ENCODE measurements around the gene CACNA1D.
A peak's percentile ranks its signal among the peaks of the same experiment; 100 is the strongest.

CACNA1D gene

DNA sequence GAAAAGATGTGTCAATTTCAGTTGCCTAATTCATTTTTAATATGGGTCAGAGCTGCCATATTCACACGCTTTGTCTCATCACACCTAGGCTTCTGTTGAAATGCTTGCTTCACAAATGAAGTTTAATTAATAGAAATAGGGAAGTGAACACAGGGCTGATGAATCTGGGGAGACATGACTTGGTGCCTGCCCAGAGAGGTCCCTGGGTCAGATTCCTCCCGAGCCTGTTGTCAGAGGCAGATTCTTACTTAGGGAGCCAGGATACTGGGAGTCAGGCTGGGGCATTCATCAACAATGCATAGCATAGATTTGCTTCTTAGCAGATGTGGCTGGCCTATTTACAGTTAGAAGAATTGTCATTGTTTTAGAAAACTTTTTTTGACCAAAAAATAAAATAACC, 90.6 kb downstream of the CACNA1D start:
- Histone ChIP-seq H2AFZ (ENCODE audit: low read depth, low read length) (no peak overlapping the region), H3K79me2 (ENCODE audit: low read length) (no peaks in the 10 kb centered on the region), H3K27me3 (ENCODE audit: low read depth, low read length) (peaks cover 4% of the 10 kb centered on the region; the same call in 1 of the 2 replicates), H3K4me1 (ENCODE audit: low read length) (peaks cover 12% of the 10 kb centered on the region), H3K4me3 (ENCODE audit: low read length) (no peak overlapping the region), H3K4me2 (ENCODE audit: low read length) (0 out of 2 replicates have a peak overlapping the region, but pooled peaks have one; percentile 2), H3K36me3 (replicated peaks; ENCODE audit: low read depth, low read length) (no peaks in the 10 kb centered on the region), H3K9ac (ENCODE audit: low read length) (no peak overlapping the region), H3K27ac (ENCODE audit: low read length) (no peak overlapping the region), H3K9me3 (ENCODE audit: insufficient read depth, low read length) (no peaks in the 10 kb centered on the region), H4K20me1 (ENCODE audit: insufficient read depth, low read length) (no peaks in the 10 kb centered on the region)
- no peak for TF ChIP-seq EZH2phosphoT487 (IDR thresholded peaks at IDR 0.05; ENCODE audit: low read depth)
- TF ChIP-seq, protein P1, sequence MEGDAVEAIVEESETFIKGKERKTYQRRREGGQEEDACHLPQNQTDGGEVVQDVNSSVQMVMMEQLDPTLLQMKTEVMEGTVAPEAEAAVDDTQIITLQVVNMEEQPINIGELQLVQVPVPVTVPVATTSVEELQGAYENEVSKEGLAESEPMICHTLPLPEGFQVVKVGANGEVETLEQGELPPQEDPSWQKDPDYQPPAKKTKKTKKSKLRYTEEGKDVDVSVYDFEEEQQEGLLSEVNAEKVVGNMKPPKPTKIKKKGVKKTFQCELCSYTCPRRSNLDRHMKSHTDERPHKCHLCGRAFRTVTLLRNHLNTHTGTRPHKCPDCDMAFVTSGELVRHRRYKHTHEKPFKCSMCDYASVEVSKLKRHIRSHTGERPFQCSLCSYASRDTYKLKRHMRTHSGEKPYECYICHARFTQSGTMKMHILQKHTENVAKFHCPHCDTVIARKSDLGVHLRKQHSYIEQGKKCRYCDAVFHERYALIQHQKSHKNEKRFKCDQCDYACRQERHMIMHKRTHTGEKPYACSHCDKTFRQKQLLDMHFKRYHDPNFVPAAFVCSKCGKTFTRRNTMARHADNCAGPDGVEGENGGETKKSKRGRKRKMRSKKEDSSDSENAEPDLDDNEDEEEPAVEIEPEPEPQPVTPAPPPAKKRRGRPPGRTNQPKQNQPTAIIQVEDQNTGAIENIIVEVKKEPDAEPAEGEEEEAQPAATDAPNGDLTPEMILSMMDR (IDR thresholded peaks at IDR 0.05; ENCODE audit: low read depth, low read length): no peak

DNA sequence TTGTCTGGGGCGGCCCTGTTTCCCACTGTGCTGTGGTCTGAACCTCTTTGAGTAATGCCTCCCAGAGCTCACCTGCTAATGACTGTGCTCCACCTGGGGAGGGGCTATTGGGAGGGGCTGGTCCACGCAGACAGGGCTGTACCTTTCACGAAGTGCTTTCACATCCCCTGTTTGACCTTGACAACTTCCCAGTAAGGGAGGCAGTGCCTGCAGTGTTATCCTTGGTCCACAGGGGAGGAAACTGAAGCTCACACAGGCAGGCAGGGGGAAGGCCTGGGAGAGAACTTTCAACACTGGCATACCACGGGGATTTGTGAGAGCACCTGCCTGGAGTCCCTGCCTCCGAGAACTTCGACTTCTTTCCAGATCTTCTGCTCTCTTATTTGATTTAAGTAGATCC, 91.2 kb downstream of the CACNA1D start:
- no peak overlapping the region for H3K9ac ChIP-seq (ENCODE audit: low read length)
- H3K4me2 ChIP-seq (ENCODE audit: low read length): no peak overlapping the region
- H3K4me3 ChIP-seq (ENCODE audit: low read length): no peak overlapping the region
- TF ChIP-seq EZH2phosphoT487 (IDR thresholded peaks at IDR 0.05; ENCODE audit: low read depth): no peak
- TF ChIP-seq, protein P1 (IDR thresholded peaks at IDR 0.05; ENCODE audit: low read depth, low read length): no peak
- no peak overlapping the region for H3K27ac ChIP-seq (ENCODE audit: low read length)
- peaks cover 4% of the 10 kb centered on the region; the same call in 1 of the 2 replicates for H3K27me3 ChIP-seq (ENCODE audit: low read depth, low read length)
- no peaks in the 10 kb centered on the region for H3K79me2 ChIP-seq (ENCODE audit: low read length)
- no peak overlapping the region for H2AFZ ChIP-seq (ENCODE audit: low read depth, low read length)
- H3K9me3 ChIP-seq (ENCODE audit: insufficient read depth, low read length): no peaks in the 10 kb centered on the region
- no peaks in the 10 kb centered on the region for H4K20me1 ChIP-seq (ENCODE audit: insufficient read depth, low read length)
- peaks cover 12% of the 10 kb centered on the region for H3K4me1 ChIP-seq (ENCODE audit: low read length)
- H3K36me3 ChIP-seq (replicated peaks; ENCODE audit: low read depth, low read length): no peaks in the 10 kb centered on the region

DNA sequence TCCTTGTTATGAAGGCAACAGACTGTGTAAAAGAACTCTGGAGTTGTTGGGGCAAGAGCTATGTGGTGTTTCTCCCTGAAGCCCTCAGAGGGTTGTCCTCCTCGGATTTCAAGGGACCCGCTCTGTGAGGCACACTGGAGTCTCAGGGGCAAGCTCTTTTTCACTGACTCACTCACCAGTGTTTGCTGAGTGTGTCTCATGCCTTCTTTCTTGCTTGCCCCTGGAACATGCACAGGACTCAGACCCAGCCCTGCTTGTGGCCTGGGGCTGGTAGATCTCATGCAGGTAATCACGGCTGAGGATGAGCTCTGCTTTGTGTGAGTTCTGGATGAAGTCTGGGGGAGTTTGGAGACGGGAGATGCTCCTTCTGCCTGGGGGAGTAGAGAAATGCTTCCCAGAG, 93.7 kb downstream of the CACNA1D start:
- H3K36me3 ChIP-seq (replicated peaks; ENCODE audit: low read depth, low read length): no peaks in the 10 kb centered on the region
- H3K79me2 ChIP-seq (ENCODE audit: low read length): no peaks in the 10 kb centered on the region
- TF ChIP-seq, protein P1 (IDR thresholded peaks at IDR 0.05; ENCODE audit: low read depth, low read length): no peak
- no peak for TF ChIP-seq EZH2phosphoT487 (IDR thresholded peaks at IDR 0.05; ENCODE audit: low read depth)
- H3K9me3 ChIP-seq (ENCODE audit: insufficient read depth, low read length): no peaks in the 10 kb centered on the region
- H3K4me3 ChIP-seq (ENCODE audit: low read length): no peak overlapping the region
- no peak overlapping the region for H3K27ac ChIP-seq (ENCODE audit: low read length)
- H2AFZ ChIP-seq (ENCODE audit: low read depth, low read length): no peak overlapping the region
- H3K4me2 ChIP-seq (ENCODE audit: low read length): no peak overlapping the region
- H4K20me1 ChIP-seq (ENCODE audit: insufficient read depth, low read length): no peaks in the 10 kb centered on the region
- H3K9ac ChIP-seq (ENCODE audit: low read length): no peak overlapping the region
- H3K27me3 ChIP-seq (ENCODE audit: low read depth, low read length): peaks cover 4% of the 10 kb centered on the region; the same call in 1 of the 2 replicates
- H3K4me1 ChIP-seq (ENCODE audit: low read length): peaks cover 25% of the 10 kb centered on the region

DNA sequence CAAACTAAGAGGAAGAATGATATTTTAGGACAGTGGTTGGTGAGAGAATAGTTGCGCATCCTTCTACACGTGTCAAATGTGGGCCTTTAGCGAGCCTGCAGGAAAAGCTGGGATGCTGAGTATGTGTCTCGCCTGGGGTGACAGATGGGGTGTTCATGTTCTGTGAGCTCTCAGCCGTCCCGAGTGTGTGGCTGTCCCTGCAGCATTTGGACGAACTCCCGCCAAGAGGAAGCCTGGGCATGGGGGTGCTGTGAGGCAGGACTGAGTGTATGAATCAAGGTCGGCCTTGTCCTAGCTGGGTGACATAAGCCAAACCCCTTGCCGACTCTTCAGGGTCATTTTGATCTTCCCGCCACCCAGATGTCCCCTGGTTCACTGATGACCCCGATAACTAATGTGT, 94.8 kb downstream of the CACNA1D start:
- Histone ChIP-seq H3K9me3 (ENCODE audit: insufficient read depth, low read length) (no peaks in the 10 kb centered on the region), H3K36me3 (replicated peaks; ENCODE audit: low read depth, low read length) (no peaks in the 10 kb centered on the region), H4K20me1 (ENCODE audit: insufficient read depth, low read length) (no peaks in the 10 kb centered on the region), H3K27ac (ENCODE audit: low read length) (no peak overlapping the region), H3K9ac (ENCODE audit: low read length) (no peak overlapping the region), H3K4me3 (ENCODE audit: low read length) (no peak overlapping the region), H3K4me1 (ENCODE audit: low read length) (peaks cover 32% of the 10 kb centered on the region), H3K79me2 (ENCODE audit: low read length) (no peaks in the 10 kb centered on the region), H3K27me3 (ENCODE audit: low read depth, low read length) (peaks cover 4% of the 10 kb centered on the region; the same call in 1 of the 2 replicates), H3K4me2 (ENCODE audit: low read length) (no peak overlapping the region), H2AFZ (ENCODE audit: low read depth, low read length) (no peak overlapping the region)
- no peak for TF ChIP-seq EZH2phosphoT487 (IDR thresholded peaks at IDR 0.05; ENCODE audit: low read depth)
- TF ChIP-seq, protein P1 (IDR thresholded peaks at IDR 0.05; ENCODE audit: low read depth, low read length): no peak

All from OCI-LY3 (cell line).